NCI-H748 (cell line): ENCODE results near the gene MAP3K13.
A peak's percentile ranks its signal among the peaks of the same experiment; 100 is the strongest.

Source experiments
- DNase-seq: peaks from one replicate; lab custom pipeline; 2025; ENCODE audit not compliant: unreplicated experiment; lab: John Stamatoyannopoulos, UW

MAP3K13 gene

GRCh38 chr3:185362850-185363661 is at the start of gene MAP3K13:
Gene MAP3K13 (plus strand): TSS chr3:185363136. CDS start chr3:185428582, 65,446 bp downstream.
- DNase-seq, result peak; percentile 94

GRCh38 chr3:185313693-185314246 is 49.2 kb upstream of the MAP3K13 start:
- DNase-seq, result no peak

GRCh38 chr3:185316740-185317412 is 46.1 kb upstream of the MAP3K13 start:
- no peak for DNase-seq

- DNase-seq, result no peak
Measured at GRCh38 chr3:185317674-185318073, 45.3 kb upstream of the MAP3K13 start.

GRCh38 chr3:185318141-185318540 is 44.8 kb upstream of the MAP3K13 start:
- no peak for DNase-seq

- DNase-seq, result no peak
Measured at GRCh38 chr3:185319801-185320200, 43.1 kb upstream of the MAP3K13 start.

- DNase-seq, result no peak
Measured at GRCh38 chr3:185320949-185321348, 42.0 kb upstream of the MAP3K13 start.

GRCh38 chr3:185322101-185322719 is 40.7 kb upstream of the MAP3K13 start:
- DNase-seq, result no peak

- no peak for DNase-seq
Measured at GRCh38 chr3:185325946-185326791, 36.8 kb upstream of the MAP3K13 start.

- DNase-seq, result no peak
Measured at GRCh38 chr3:185327062-185327461, 35.9 kb upstream of the MAP3K13 start.

- DNase-seq, result no peak
Measured at GRCh38 chr3:185328324-185329004, 34.5 kb upstream of the MAP3K13 start.

GRCh38 chr3:185330238-185330637 is 32.7 kb upstream of the MAP3K13 start:
- no peak for DNase-seq

- peak; percentile 27 for DNase-seq
Measured at GRCh38 chr3:185330644-185331043, 32.3 kb upstream of the MAP3K13 start.

- DNase-seq, result peak; percentile 92
Measured at GRCh38 chr3:185332026-185332735, 30.8 kb upstream of the MAP3K13 start.

- no peak for DNase-seq
Measured at GRCh38 chr3:185335799-185336198, 27.1 kb upstream of the MAP3K13 start.

GRCh38 chr3:185337231-185337816 is 25.6 kb upstream of the MAP3K13 start:
- peak; percentile 57 for DNase-seq

GRCh38 chr3:185339945-185340344 is 23.0 kb upstream of the MAP3K13 start:
- DNase-seq, result no peak

GRCh38 chr3:185340751-185341150 is 22.2 kb upstream of the MAP3K13 start:
- DNase-seq, result no peak
